Endothelial cell of umbilical vein (primary cell): ENCODE data around the gene HDAC4. TPM values are rescaled to one million over a fixed set of nuclear protein-coding genes. Genes with fewer than 3 reads are reported as not detected.

Experiments used
- BruUV-seq: library from RNA; stranded (reverse); fragments of 400-500 nt; replicated peaks from 2 replicates; lab custom pipeline; 2021; lab: Mats Ljungman, UMichigan
- CTCF ChIA-PET: fragments of 300-600, 350-600 bp; sonication (Branson Sonifier 250); formaldehyde crosslinking; loops from one replicate; lab custom pipeline; 2021; ENCODE audit warnings: antibody characterized with exemption, inconsistent platforms; lab: Charles Lee
- POLR2A ChIA-PET: fragments of 300-600, 350-600 bp; sonication (Branson Sonifier 250); formaldehyde crosslinking; loops from one replicate; lab custom pipeline; 2021; ENCODE audit warnings: antibody characterized with exemption, inconsistent platforms; lab: Charles Lee
- DNase-seq: peaks from one replicate; pipeline ENCODE4 v3.0.0-alpha.2; 2011; ENCODE audit warnings: low read depth, low spot score
- FAIRE-seq: peaks from 2 replicates; lab custom pipeline; 2011; peaks lifted over from hg19 to GRCh38; lab: Jason Lieb, UNC
- H2AFZ ChIP-seq: 2 replicates; pipeline ENCODE4 v1.6.0; 2012; ENCODE audit warnings: low read depth, low read length, control low read depth, inconsistent platforms
- H3K27ac ChIP-seq: 2 replicates; pipeline ENCODE4 v1.5.1; 2011; ENCODE audit warnings: low read depth, mild to moderate bottlenecking, control low read depth, low read length, moderate library complexity; ENCODE audit not compliant: insufficient read depth
- H3K27me3 ChIP-seq, 2 experiments: 2 replicates each; pipeline versions ENCODE4 v1.6.0 to v1.6.1; 2011; ENCODE audit warnings: low read length in 2 of 2, mixed read lengths in 1 of 2; ENCODE audit not compliant: control insufficient read depth in 2 of 2, insufficient read depth in 2 of 2
- H3K36me3 ChIP-seq, 2 experiments: 2 replicates in 1 of 2; 3 replicates in 1 of 2; pipeline ENCODE4 v1.5.1; 2011; ENCODE audit warnings: low read length in 2 of 2, mild to moderate bottlenecking in 1 of 2, moderate library complexity in 1 of 2; ENCODE audit not compliant: control insufficient read depth in 2 of 2, insufficient read depth in 2 of 2; ENCODE audit errors: extremely low read depth in 1 of 2
- H3K4me1 ChIP-seq: 3 replicates; pipeline ENCODE4 v1.5.1; 2011; ENCODE audit warnings: mild to moderate bottlenecking, low read length; ENCODE audit not compliant: control insufficient read depth, insufficient read depth; ENCODE audit errors: extremely low read depth
- H3K4me2 ChIP-seq: 2 replicates; pipeline ENCODE4 v1.6.1; 2011; ENCODE audit warnings: low read length, control low read depth, mixed read lengths; ENCODE audit not compliant: insufficient read depth
- H3K4me3 ChIP-seq, 3 experiments: fragments of 200-600 bp in 1 of 3; sonication (generic), shearing (Covaris generic) in 1 of 3; replicated peaks in 1 of 3; 2 replicates each; pipeline ENCODE4 v1.5.1; 2011 to 2016; ENCODE audit warnings: control low read depth in 3 of 3, low read length in 3 of 3, mild to moderate bottlenecking in 2 of 3, inconsistent platforms in 1 of 3, low read depth in 1 of 3, moderate library complexity in 1 of 3; ENCODE audit not compliant: insufficient read depth in 1 of 3
- H3K79me2 ChIP-seq: 2 replicates; pipeline ENCODE4 v1.6.0; 2012; ENCODE audit warnings: low read length, inconsistent platforms; ENCODE audit not compliant: control insufficient read depth, insufficient read depth
- H3K9ac ChIP-seq: replicated peaks from 2 replicates; pipeline ENCODE3; 2011; ENCODE audit warnings: low read length, control low read depth; ENCODE audit not compliant: insufficient read depth; ENCODE audit errors: extremely low read depth
- H3K9me1 ChIP-seq: replicated peaks from 3 replicates; pipeline ENCODE4 v1.6.0; 2011; ENCODE audit warnings: mild to moderate bottlenecking, low read length; ENCODE audit not compliant: control insufficient read depth, insufficient read depth; ENCODE audit errors: extremely low read depth
- H3K9me3 ChIP-seq: replicated peaks from 2 replicates; pipeline ENCODE4 v1.5.1; 2012; ENCODE audit warnings: low read length, inconsistent platforms; ENCODE audit not compliant: control insufficient read depth, insufficient read depth
- H4K20me1 ChIP-seq: replicated peaks from 2 replicates; pipeline ENCODE3; 2011; ENCODE audit warnings: mild to moderate bottlenecking, low read length; ENCODE audit not compliant: control insufficient read depth, insufficient read depth; ENCODE audit errors: extremely low read depth
- EZH2 ChIP-seq: IDR thresholded peaks from 2 replicates; pipeline ENCODE4 v1.6.1; 2012; ENCODE audit warnings: borderline replicate concordance, low read depth, mild to moderate bottlenecking, moderate library complexity, low read length, inconsistent platforms; ENCODE audit not compliant: severe bottlenecking
- FOS ChIP-seq: IDR thresholded peaks from 2 replicates; pipeline ENCODE4 v1.6.1; 2011; ENCODE audit warnings: mild to moderate bottlenecking, low read length, moderate library complexity, borderline replicate concordance; ENCODE audit not compliant: insufficient read depth
- GATA2 ChIP-seq: IDR thresholded peaks from 2 replicates; pipeline ENCODE4 v1.7.0; 2011; ENCODE audit warnings: low read depth, mild to moderate bottlenecking, moderate library complexity, mixed read lengths, low read length; ENCODE audit not compliant: insufficient read length, insufficient read depth
- JUN ChIP-seq: IDR thresholded peaks from 2 replicates; pipeline ENCODE4 v1.6.1; 2011; ENCODE audit warnings: borderline replicate concordance, low read depth; ENCODE audit not compliant: insufficient read length, insufficient read depth
- MAX ChIP-seq: IDR thresholded peaks from 2 replicates; pipeline ENCODE4 v1.6.1; 2011; ENCODE audit not compliant: insufficient read depth, insufficient read length
- MYC ChIP-seq: IDR thresholded peaks from one replicate; pipeline ENCODE4 v1.6.1; 2011; ENCODE audit warnings: mild to moderate bottlenecking, low read depth, low read length
- POLR2A ChIP-seq: IDR thresholded peaks from 2 replicates; pipeline ENCODE4 v1.6.1; 2012; ENCODE audit warnings: low read depth, mild to moderate bottlenecking, control low read depth, low read length
- POLR2AphosphoS5 ChIP-seq: IDR thresholded peaks from 2 replicates; pipeline ENCODE4 v1.6.1; 2012; ENCODE audit warnings: low read depth, mild to moderate bottlenecking, control low read depth, low read length, moderate library complexity; ENCODE audit not compliant: insufficient read depth
- dilution Hi-C: fragments of 300-500 bp; cut with MboI; formaldehyde crosslinking; loops from one replicate; pipeline ENCODE4 v1.15.0; 2019; ENCODE audit warnings: low sequenced_read_pairs; ENCODE audit not compliant: extremely low pct_ligation_motif_present
- intact Hi-C: fragments of 100-400 bp; cut with micrococcal nuclease; formaldehyde crosslinking; loops from one replicate; pipeline ENCODE4 v1.10.0; 2022
- polyA plus RNA-seq, 4 experiments: library from polyadenylated mRNA; depleted of rRNA in 3 of 4; stranded (reverse) in 3 of 4; unstranded in 1 of 4; fragments of >200 nt; gene quantifications; 2 replicates each; pipeline versions ENCODE4 v1.2.1 to v1.2.3, GENCODE V29; 2011 to 2012; ENCODE audit warnings: missing spikeins in 1 of 4
- total RNA-seq: library from RNA; stranded (reverse); gene quantifications from 2 replicates; pipeline ENCODE4 v1.2.3, GENCODE V29; 2021
- TF ChIP-seq, protein P1 (sequence below), 2 donors: IDR thresholded peaks; 1 replicate in 1 of 2; 2 replicates in 1 of 2; pipeline ENCODE4 v1.5.1; 2011; ENCODE audit warnings: low read length in 2 of 2, mild to moderate bottlenecking in 2 of 2, moderate library complexity in 2 of 2, control low read depth in 1 of 2, inconsistent platforms in 1 of 2, low read depth in 1 of 2; ENCODE audit not compliant: insufficient read depth in 1 of 2; ENCODE audit errors: extremely low read depth in 1 of 2

HDAC4 gene
- total and polyA plus RNA-seq, 2 donors (not counting 3 experiments of a cell fraction or from before 2014, with no cell fraction given) = 13.4 to 33.0 TPM

DNA sequence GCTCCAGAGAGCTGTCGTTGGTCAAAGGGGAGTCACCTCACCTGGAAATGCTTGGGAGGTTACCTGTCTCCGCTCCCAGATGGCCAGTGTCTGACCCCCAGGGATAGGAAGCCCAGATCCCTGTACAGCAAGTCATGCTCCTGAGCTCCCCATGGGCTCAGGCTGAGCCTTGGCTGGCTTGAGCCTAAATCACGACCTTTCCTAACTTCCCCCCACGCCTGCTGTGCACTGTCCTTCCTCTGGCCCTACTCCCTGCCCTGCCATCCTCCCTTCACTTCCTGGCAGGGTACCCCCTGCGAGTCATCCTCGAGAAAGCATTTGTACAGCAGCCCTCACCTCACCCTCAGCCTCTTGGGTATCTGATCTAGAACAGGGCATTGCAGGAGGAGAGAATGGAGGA lies 9.2 kb upstream of the HDAC4 start:
- Histone ChIP-seq H3K27ac (no peak overlapping the region), H3K9me1 (no peaks in the 10 kb centered on the region), H3K9me3 (no peaks in the 10 kb centered on the region), H3K4me2 (no peak overlapping the region), H3K9ac (no peak overlapping the region), H3K36me3 (no peaks in the 10 kb centered on the region), H3K27me3 (no peaks in the 10 kb centered on the region), H3K79me2 (no peaks in the 10 kb centered on the region), H2AFZ (no peak overlapping the region), H3K4me1 (no peaks in the 10 kb centered on the region), H3K4me3 (no peak overlapping the region), H4K20me1 (no peaks in the 10 kb centered on the region)
- FAIRE-seq (no peak), DNase-seq (no peak)
- POLR2A ChIA-PET = no interaction called here
- BruUV-seq = no TSS peak
- dilution Hi-C loops (no loop called here), intact Hi-C loops (loop anchor here (10.0 kb wide), 1 partner anchor 375 kb away; no protein-coding TSS in a partner anchor)
- TF ChIP-seq EZH2 = no peak
- TF ChIP-seq GATA2 = no peak
- TF ChIP-seq MAX = no peak
- no peak for TF ChIP-seq FOS
- TF ChIP-seq, protein P1, sequence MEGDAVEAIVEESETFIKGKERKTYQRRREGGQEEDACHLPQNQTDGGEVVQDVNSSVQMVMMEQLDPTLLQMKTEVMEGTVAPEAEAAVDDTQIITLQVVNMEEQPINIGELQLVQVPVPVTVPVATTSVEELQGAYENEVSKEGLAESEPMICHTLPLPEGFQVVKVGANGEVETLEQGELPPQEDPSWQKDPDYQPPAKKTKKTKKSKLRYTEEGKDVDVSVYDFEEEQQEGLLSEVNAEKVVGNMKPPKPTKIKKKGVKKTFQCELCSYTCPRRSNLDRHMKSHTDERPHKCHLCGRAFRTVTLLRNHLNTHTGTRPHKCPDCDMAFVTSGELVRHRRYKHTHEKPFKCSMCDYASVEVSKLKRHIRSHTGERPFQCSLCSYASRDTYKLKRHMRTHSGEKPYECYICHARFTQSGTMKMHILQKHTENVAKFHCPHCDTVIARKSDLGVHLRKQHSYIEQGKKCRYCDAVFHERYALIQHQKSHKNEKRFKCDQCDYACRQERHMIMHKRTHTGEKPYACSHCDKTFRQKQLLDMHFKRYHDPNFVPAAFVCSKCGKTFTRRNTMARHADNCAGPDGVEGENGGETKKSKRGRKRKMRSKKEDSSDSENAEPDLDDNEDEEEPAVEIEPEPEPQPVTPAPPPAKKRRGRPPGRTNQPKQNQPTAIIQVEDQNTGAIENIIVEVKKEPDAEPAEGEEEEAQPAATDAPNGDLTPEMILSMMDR (IDR thresholded peaks at IDR 0.05; ENCODE audit: extremely low read depth in 1 of 2, insufficient read depth in 1 of 2, low read depth in 1 of 2, low read length in 2 of 2) = no peak
- no peak for TF ChIP-seq POLR2AphosphoS5
- no peak for TF ChIP-seq JUN
- TF ChIP-seq POLR2A = no peak
- no peak for TF ChIP-seq MYC
- CTCF ChIA-PET = no interaction called here
